Mesodermal cell (in vitro differentiated cells): Measurements from ENCODE around the gene PTCD2.

ENCODE experiments used
- H3K27ac ChIP-seq: 2 replicates; pipeline ENCODE4 v1.7.0; 2013; ENCODE audit warnings: mild to moderate bottlenecking, low read depth, low read length, moderate library complexity; ENCODE audit not compliant: severe bottlenecking
- H3K36me3 ChIP-seq: 2 replicates; pipeline ENCODE4 v1.7.1; 2013; ENCODE audit warnings: mild to moderate bottlenecking, low read length, moderate library complexity; ENCODE audit not compliant: control insufficient read depth, insufficient read depth
- H3K4me1 ChIP-seq: one replicate; pipeline ENCODE4 v1.7.1; 2013; ENCODE audit warnings: mild to moderate bottlenecking, low read length; ENCODE audit not compliant: insufficient read depth, control insufficient read depth, poor library complexity, severe bottlenecking
- H3K4me3 ChIP-seq: 2 replicates; pipeline ENCODE4 v1.7.0; 2013; ENCODE audit warnings: low read length, control low read depth, mild to moderate bottlenecking; ENCODE audit not compliant: insufficient read depth, poor library complexity, severe bottlenecking; ENCODE audit errors: extremely low read depth
- H3K9me3 ChIP-seq: 2 replicates; pipeline ENCODE4 v1.7.1; 2013; ENCODE audit warnings: mild to moderate bottlenecking, low read length, moderate library complexity; ENCODE audit not compliant: control insufficient read depth
- whole genome bisulfite sequencing, 2 experiments: methylation state at CpG; one replicate each; pipeline ENCODE4 v1.1.5; 2013; ENCODE audit warnings: missing lambda C conversion rate in 2 of 2; ENCODE audit not compliant: insufficient coverage in 2 of 2; 5-methylcytosine and 5-hydroxymethylcytosine counted together

PTCD2 gene

GRCh38 chr5:72412283-72413055 is 92.3 kb downstream of the PTCD2 start:
- Histone ChIP-seq H3K4me3 (no peak overlapping the region), H3K27ac (no peak overlapping the region), H3K4me1 (peaks cover 13% of the 10 kb centered on the region), H3K9me3 (no peaks in the 10 kb centered on the region), H3K36me3 (no peaks in the 10 kb centered on the region)
- 92 to 97% methylated on average over 4 of the region's 4 CpGs for WGBS, 2 experiments

- Histone ChIP-seq H3K9me3 (no peaks in the 10 kb centered on the region), H3K4me1 (peaks cover 13% of the 10 kb centered on the region), H3K36me3 (no peaks in the 10 kb centered on the region), H3K27ac (no peak overlapping the region), H3K4me3 (no peak overlapping the region)
- WGBS, 2 experiments, result 80 to 100% methylated on average over 1 to 3 of the region's 5 CpGs
Measured at GRCh38 chr5:72415616-72416325, 95.6 kb downstream of the PTCD2 start.

GRCh38 chr5:72417333-72418062 is 97.3 kb downstream of the PTCD2 start:
- H3K9me3 ChIP-seq, result no peaks in the 10 kb centered on the region
- peaks cover 8% of the 10 kb centered on the region for H3K4me1 ChIP-seq
- H3K27ac ChIP-seq, result no peak overlapping the region
- H3K36me3 ChIP-seq, result no peaks in the 10 kb centered on the region
- 98 to 99% methylated on average over 33 to 46 of the region's 48 CpGs for WGBS, 2 experiments
- no peak overlapping the region for H3K4me3 ChIP-seq
